ENCODE measurements around the gene CST9.
A peak's percentile ranks its signal among the peaks of the same experiment; 100 is the strongest.

Gene CST9

DNA sequence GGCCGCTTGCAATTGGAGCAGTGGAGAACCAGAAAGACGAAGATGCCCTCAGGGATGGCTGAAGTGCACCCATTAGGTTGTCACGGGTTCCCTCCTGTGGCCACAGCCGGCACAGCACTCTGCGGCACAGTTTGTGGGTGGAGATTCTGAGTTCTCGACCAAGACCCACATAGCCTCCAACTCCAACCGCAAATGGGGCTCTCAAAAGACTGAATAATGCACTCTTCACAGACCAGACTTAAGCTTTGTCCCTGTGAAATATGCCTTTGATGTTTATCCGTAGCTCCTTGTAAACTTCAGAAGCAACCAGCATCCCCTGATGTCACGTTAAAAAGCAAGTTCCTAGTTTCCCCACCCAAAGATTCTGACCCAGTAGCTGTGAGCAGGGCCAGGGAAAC lies 934 bp upstream of the CST9 start:
- TF ChIP-seq TCF12 (IDR thresholded peaks at IDR 0.05; ENCODE audit: low read depth) (no peak), RAD21 (IDR thresholded peaks at IDR 0.05; ENCODE audit: low read depth) (peak; percentile 87)

DNA sequence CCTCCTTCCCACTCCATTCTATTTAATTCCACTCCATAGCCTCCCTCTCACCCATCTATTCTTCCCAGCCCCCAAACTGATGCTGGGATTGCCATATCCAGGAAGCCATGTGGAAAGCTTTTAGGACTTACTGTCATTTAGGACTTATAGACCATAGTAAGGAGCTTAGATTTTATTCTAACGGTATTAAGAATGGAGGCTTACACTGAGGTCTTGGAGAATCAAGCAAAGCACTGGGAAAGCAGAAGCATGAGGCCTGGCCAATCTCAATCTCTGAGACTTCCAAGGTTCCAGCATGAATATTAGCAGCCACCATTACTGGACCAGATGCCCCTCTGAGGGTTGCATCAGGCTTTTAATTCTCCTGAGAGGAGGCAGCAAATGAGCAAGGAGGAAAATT lies 1.4 kb downstream of the CST9 start:
- TF ChIP-seq CEBPB (IDR thresholded peaks at IDR 0.05): no peak
- no peak for TF ChIP-seq TAF1 (IDR thresholded peaks at IDR 0.05; ENCODE audit: low read depth)
- TF ChIP-seq, protein P1, sequence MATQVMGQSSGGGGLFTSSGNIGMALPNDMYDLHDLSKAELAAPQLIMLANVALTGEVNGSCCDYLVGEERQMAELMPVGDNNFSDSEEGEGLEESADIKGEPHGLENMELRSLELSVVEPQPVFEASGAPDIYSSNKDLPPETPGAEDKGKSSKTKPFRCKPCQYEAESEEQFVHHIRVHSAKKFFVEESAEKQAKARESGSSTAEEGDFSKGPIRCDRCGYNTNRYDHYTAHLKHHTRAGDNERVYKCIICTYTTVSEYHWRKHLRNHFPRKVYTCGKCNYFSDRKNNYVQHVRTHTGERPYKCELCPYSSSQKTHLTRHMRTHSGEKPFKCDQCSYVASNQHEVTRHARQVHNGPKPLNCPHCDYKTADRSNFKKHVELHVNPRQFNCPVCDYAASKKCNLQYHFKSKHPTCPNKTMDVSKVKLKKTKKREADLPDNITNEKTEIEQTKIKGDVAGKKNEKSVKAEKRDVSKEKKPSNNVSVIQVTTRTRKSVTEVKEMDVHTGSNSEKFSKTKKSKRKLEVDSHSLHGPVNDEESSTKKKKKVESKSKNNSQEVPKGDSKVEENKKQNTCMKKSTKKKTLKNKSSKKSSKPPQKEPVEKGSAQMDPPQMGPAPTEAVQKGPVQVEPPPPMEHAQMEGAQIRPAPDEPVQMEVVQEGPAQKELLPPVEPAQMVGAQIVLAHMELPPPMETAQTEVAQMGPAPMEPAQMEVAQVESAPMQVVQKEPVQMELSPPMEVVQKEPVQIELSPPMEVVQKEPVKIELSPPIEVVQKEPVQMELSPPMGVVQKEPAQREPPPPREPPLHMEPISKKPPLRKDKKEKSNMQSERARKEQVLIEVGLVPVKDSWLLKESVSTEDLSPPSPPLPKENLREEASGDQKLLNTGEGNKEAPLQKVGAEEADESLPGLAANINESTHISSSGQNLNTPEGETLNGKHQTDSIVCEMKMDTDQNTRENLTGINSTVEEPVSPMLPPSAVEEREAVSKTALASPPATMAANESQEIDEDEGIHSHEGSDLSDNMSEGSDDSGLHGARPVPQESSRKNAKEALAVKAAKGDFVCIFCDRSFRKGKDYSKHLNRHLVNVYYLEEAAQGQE (IDR thresholded peaks at IDR 0.05; ENCODE audit: low read depth): no peak
- no peak for TF ChIP-seq YY1 (IDR thresholded peaks at IDR 0.05; ENCODE audit: low read depth)
- no peak for TF ChIP-seq EGR1 (IDR thresholded peaks at IDR 0.05)
- TF ChIP-seq ZBTB7A (IDR thresholded peaks at IDR 0.05; ENCODE audit: low read depth): no peak
- no peak for TF ChIP-seq NFIC (IDR thresholded peaks at IDR 0.05)
- TF ChIP-seq FOXM1 (IDR thresholded peaks at IDR 0.05; ENCODE audit: borderline replicate concordance, low read depth): no peak
- TF ChIP-seq, protein P2, sequence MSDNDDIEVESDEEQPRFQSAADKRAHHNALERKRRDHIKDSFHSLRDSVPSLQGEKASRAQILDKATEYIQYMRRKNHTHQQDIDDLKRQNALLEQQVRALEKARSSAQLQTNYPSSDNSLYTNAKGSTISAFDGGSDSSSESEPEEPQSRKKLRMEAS (IDR thresholded peaks at IDR 0.05): no peak
- no peak for TF ChIP-seq EP300 (IDR thresholded peaks at IDR 0.05; ENCODE audit: borderline replicate concordance)
- TF ChIP-seq TCF12 (IDR thresholded peaks at IDR 0.05; ENCODE audit: low read depth): no peak
- no peak for TF ChIP-seq RAD21 (IDR thresholded peaks at IDR 0.05; ENCODE audit: low read depth)
- TF ChIP-seq, protein P3, sequence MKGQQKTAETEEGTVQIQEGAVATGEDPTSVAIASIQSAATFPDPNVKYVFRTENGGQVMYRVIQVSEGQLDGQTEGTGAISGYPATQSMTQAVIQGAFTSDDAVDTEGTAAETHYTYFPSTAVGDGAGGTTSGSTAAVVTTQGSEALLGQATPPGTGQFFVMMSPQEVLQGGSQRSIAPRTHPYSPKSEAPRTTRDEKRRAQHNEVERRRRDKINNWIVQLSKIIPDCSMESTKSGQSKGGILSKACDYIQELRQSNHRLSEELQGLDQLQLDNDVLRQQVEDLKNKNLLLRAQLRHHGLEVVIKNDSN (IDR thresholded peaks at IDR 0.05): no peak
- TF ChIP-seq CREB1 (IDR thresholded peaks at IDR 0.05; ENCODE audit: low read depth): no peak
- no peak for TF ChIP-seq TEAD4 (IDR thresholded peaks at IDR 0.05)

DNA sequence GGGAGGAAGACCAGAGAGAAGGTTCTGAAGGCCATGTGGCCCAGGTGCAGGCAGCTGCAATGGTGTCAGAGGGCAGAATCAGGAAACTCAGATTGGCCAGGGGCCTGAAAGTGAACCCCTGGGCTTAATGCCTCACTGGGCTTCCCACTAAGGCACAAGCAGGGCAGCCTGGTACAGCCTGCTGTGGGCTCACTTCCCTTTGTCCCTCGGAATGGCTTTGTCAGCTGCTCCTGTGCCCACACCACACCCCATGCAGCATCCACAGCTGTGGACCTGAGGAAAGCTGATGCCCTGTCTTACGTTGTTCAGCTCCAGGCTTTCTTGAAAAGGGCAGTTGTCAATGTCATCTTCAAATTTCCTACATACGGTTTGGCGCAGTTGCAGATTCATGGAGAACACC lies 2.4 kb downstream of the CST9 start:
- TF ChIP-seq ZBTB7A (IDR thresholded peaks at IDR 0.05; ENCODE audit: low read depth) (no peak), EGR1 (IDR thresholded peaks at IDR 0.05) (no peak)

DNA sequence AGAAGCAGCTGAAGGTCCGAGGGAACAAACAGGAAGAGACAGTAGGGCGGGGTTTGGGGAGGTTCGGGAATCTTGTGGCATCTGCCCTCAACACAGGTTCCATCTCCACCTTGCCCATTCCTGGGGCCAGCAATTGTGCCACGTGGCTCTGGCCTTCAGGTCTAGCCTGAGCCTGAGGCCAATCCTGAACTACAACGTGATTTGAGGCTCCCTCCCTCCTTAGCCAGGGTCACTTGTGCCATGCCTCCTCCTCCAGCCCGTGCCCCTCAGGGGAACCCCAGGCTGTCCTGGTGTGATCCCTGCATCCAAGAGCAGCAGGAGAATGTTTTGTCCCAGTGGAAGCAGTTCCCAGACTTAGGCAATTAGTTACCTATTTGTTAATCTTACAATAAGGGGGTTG lies 3.0 kb downstream of the CST9 start:
- no peak for TF ChIP-seq ZBTB7A (IDR thresholded peaks at IDR 0.05; ENCODE audit: low read depth)

DNA sequence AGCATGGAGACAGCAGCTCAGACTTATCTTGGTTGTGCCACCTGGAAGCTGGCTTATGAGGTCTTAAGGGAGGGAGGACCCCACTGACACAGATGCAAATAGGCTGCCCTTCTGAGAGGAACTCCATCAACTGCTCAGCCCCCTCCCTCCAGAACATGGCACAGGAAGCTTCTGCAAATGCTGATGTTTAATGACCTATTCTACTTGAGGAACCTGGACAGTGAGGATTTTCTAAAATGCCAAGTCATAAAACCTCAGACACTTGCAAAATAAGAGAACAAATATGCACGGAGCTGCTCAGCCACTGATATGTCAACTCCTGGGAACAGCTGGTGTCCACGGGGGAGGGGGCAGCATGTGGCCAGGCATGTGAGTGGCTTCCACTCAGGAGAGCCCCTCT lies 3.5 kb downstream of the CST9 start:
- TF ChIP-seq RAD21 (IDR thresholded peaks at IDR 0.05; ENCODE audit: low read depth) (no peak), CREB1 (IDR thresholded peaks at IDR 0.05; ENCODE audit: low read depth) (no peak), TAF1 (IDR thresholded peaks at IDR 0.05; ENCODE audit: low read depth) (no peak), YY1 (IDR thresholded peaks at IDR 0.05; ENCODE audit: low read depth) (no peak)
- TF ChIP-seq, protein P3 (IDR thresholded peaks at IDR 0.05): no peak

DNA sequence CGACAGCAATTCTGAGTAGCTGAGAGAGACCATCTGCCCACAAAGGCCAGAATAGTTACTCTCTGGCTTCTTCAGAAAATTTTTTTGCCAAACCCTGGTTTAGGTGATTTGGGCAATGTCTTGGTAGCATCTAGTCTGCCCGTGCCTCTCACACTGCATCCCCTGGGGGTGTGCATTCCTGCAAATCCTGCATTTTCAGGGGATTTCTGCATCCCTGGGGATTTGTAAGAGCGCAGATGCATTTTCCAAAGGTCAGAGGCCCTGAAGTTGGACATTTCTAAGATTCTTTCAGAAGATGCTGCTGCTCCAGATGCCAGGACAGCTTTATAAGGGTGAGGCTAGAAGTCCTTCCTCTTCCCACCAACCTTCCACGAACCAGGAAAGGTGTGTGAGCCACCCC lies 4.0 kb downstream of the CST9 start:
- TF ChIP-seq ZBTB7A (IDR thresholded peaks at IDR 0.05; ENCODE audit: low read depth): no peak
- TF ChIP-seq, protein P3 (IDR thresholded peaks at IDR 0.05): no peak
- TF ChIP-seq TAF1 (IDR thresholded peaks at IDR 0.05; ENCODE audit: low read depth): no peak
- TF ChIP-seq CREB1 (IDR thresholded peaks at IDR 0.05; ENCODE audit: low read depth): no peak
- no peak for TF ChIP-seq YY1 (IDR thresholded peaks at IDR 0.05; ENCODE audit: low read depth)
- TF ChIP-seq, protein P2 (IDR thresholded peaks at IDR 0.05): no peak
- no peak for TF ChIP-seq RAD21 (IDR thresholded peaks at IDR 0.05; ENCODE audit: low read depth)
- no peak for TF ChIP-seq NFIC (IDR thresholded peaks at IDR 0.05)
- TF ChIP-seq TCF12 (IDR thresholded peaks at IDR 0.05; ENCODE audit: low read depth): no peak

DNA sequence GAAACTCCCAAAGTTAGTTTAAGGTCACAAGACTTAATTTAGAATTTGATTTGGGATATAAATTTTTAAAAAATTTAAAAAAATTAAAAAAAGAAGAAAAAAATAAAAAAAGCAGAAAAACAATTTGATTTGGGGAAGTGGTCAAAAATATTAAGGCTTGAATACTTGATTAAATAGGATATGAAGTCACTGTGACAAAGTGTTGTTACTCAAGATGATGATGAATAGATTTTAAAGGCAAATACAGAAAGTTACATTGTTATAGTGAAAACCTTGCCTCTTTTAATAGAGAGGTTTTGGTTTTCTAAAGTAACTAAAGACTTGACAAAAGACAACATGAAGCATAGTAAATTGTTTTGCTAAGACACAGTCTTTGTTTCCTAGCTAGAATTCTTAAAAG lies 7.2 kb downstream of the CST9 start:
- TF ChIP-seq, protein P1 (IDR thresholded peaks at IDR 0.05; ENCODE audit: low read depth): no peak
- TF ChIP-seq ZBTB7A (IDR thresholded peaks at IDR 0.05; ENCODE audit: low read depth): no peak
- TF ChIP-seq TAF1 (IDR thresholded peaks at IDR 0.05; ENCODE audit: low read depth): no peak
- TF ChIP-seq CEBPB (IDR thresholded peaks at IDR 0.05): no peak
- TF ChIP-seq TEAD4 (IDR thresholded peaks at IDR 0.05): no peak
- TF ChIP-seq EP300 (IDR thresholded peaks at IDR 0.05; ENCODE audit: borderline replicate concordance): no peak
- TF ChIP-seq TCF12 (IDR thresholded peaks at IDR 0.05; ENCODE audit: low read depth): no peak
- TF ChIP-seq YY1 (IDR thresholded peaks at IDR 0.05; ENCODE audit: low read depth): no peak
- TF ChIP-seq NFIC (IDR thresholded peaks at IDR 0.05): no peak
- no peak for TF ChIP-seq RAD21 (IDR thresholded peaks at IDR 0.05; ENCODE audit: low read depth)
- no peak for TF ChIP-seq CREB1 (IDR thresholded peaks at IDR 0.05; ENCODE audit: low read depth)
- no peak for TF ChIP-seq EGR1 (IDR thresholded peaks at IDR 0.05)
- TF ChIP-seq, protein P2 (IDR thresholded peaks at IDR 0.05): no peak
- TF ChIP-seq, protein P3 (IDR thresholded peaks at IDR 0.05): no peak
- TF ChIP-seq FOXM1 (IDR thresholded peaks at IDR 0.05; ENCODE audit: borderline replicate concordance, low read depth): no peak

Data from Ishikawa (cell line).